Measurements from ENCODE around the gene SIN3A.
"Not testable (repeated sequence)": the region's sequence is repeated elsewhere in the genome, so short reads cannot be mapped to it uniquely, and the experiment has no call there.

Gene SIN3A

DNA sequence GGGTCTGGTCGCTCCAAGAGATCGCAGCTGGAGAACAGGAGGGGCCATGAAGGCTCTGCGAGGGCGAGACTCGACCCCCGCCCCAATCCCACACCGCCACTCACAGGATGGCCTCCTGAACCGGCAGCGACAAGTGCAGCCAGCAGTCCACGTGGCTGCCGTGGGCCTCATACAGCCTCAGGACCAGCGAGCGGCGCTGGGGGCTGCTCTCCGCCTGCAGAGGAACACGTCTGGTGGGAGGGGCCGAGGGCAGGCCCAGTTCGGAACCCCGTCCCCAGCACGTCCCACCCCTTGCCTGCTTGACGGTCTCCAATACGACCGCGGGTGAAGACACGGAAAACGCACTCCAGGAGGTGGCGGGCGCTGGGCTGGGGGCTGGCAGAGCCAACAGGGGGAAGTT, 95.5 kb downstream of the SIN3A start:
- DNase-seq (ENCODE audit: low spot score) = no peak

DNA sequence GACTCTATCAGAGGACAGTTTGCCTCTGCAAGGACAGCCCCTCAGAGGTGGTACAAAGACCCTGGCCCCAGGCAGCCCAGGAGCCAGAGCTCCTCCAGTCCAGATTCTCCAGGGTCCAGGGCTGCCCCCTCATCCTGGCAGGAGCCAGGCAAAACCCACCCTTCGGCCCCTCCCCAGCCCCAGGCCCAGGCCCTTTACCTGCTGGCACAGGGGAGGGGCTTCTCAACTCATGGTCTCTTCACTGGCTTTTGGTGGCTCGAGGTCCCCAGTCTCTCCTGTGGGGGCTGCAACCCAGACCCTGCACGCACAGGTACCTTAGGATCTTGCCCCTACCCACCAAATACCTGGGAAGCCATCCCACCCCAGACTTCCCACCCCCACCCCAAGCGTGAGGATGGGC, 96.1 kb downstream of the SIN3A start:
- DNase-seq (ENCODE audit: low spot score) = no peak

DNA sequence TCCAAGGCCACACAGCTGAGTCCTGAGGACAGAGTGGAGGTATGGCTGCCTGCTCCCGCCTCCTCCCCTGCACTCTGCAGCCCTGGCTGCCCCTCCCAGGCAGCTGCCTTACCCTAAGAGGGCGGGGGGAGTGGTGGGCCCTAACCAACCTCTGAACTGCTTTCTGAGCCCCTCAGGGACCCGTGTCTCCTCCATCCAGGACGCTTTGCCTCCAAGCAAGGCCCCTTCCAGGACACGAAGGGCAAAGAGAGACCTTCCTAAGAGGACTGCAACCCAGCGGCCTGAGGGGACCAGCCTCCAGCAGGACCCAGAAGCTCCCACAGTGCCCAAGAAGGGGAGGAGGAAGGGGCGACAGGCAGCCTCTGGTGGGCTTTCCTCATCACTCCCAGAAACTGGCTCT, 97.0 kb downstream of the SIN3A start:
- no peak for DNase-seq (ENCODE audit: low spot score)

DNA sequence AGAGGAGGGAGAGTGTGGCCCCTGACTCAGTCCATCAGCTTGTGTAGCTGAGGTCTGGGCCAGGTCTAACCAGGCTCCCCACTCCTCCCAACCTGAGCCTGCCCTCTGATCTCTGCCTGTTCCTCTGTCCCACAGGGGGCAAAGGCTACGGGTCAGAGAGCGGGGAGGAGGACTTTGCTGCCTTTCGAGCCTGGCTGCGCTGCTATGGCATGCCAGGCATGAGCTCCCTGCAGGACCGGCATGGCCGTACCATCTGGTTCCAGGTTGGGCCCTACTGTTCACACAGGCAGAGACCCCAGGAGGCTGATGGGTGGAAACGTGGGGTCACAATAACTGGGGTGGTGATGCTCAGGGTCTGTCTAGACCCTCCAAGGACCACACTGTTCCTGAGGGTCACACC, 97.9 kb downstream of the SIN3A start:
- DNase-seq (ENCODE audit: low spot score) = no peak

DNA sequence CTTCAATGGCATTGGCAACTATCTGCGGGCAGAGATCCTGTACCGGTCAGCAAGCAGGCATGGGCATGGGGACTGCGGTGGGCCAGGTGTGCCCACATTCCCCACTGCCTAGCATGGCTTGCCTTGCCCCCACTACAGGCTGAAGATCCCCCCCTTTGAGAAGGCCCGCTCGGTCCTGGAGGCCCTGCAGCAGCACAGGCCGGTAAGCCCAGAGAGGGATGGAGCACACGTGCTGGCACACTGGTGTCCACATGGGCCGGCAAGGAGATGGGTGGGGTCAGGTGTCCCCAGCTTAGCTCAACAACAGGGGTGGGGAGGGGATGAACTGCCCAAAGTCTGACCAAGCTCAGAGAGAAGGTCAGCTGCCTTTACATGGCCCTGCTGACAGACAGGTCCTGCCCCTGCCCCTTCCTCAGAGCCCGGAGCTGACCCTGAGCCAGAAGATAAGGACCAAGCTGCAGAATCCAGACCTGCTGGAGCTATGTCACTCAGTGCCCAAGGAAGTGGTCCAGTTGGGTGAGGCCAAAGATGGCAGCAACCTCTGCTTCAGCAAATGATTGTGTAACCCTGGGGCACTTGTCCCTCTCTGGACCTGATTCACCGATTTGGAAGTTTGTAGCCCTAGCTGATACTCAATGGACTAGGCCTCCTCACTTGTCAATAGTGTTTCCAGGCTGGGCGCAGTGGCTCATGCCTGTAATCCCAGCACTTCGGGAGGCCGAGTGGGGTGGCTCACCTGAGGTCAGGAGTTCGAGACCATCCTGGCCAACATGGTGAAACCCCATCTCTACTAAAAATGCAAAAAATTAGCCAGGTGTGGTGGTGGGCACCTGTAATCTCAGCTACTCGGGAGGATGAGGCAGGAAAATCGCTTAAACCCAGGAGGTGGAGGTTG, 99.1 kb downstream of the SIN3A start:
- no peak for DNase-seq (ENCODE audit: low spot score)

DNA sequence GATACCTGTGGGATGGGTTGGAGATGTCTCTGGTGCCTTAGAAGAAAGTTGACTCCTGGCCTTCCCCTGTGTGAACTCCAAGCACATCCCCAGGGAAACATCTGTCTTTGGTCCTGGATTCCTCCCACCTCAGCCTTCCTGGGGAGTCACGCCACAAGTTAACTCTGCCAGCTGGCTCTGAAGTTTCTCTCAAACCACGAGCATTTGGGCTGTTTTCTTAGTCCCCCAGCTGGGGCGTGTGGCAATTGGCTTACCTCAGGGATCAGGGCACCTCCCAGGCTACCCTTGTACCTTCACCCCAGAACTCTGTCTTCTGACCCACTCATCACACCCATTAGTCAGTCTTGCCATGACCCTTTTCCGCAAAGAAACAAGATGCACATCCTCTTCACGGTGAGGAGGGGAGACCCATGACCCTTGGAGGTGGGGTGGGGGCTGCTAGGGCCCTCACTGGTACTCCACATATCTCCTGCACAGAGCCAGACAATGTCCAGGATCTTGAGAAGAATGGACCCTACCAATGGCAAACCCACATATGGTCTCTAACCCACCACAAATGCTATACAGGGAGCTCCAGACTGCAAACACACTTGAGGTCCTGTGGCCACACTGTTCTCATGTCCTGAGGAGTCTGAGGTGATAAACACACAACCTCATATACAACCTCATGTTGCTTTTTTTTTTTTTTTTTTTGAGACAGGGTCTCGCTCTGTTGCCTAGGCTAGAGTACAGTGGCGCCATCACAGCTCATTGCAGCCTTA, 100.7 kb downstream of the SIN3A start:
- no peak for DNase-seq (ENCODE audit: low spot score)

DNA sequence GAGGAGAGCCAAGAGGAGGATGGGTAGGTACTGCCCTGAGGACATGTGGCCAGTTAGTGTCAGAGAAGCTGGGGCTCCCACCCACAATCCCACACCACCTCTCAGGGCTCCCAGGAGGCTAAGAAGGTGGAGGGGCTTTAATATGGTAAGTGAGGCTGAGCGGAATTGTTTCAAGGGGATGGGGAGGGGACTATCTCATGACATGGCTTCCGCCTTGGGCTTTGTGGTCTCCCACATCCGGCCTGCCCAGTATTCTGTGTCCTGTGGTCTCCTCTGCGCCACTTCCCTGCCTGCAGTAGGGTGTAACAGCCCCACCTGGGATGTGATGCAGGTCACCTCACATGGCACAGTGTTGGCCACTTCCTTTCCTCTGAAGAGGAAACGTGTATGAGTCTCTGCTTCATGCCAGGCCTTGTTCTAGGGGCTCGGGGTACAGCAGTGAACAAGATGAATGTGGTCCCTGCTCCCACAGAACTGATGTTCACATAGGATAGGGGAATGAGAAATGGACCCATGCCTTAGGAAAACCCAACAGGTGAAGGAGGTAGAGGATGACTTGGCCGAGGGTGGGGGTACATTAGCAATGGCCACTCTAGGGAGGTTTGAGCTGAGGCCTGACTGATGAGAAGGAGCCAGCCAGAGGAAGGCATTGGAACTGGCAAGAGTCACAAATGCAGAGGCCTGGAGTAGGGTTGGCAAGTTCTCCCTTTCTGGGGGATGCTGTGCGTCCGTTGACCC, 101.5 kb downstream of the SIN3A start:
- no peak for DNase-seq (ENCODE audit: low spot score)

DNA sequence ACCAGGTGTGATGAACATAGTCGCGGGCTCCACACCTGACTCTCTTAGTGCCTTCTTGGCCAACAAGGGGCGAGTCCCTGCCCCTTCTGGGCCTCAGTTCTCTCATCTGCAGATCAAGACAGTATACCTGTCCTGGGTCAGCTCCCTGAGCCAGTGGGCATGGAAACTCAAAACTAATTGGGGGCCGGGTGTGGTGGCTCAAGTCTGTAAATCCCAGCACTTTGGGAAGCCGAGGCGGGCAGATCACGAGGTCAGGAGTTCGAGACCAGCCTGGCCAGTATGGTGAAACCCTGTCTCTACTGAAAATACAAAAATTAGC, 102.2 kb downstream of the SIN3A start:
- not testable (repeated sequence) for DNase-seq (ENCODE audit: low spot score)

DNA sequence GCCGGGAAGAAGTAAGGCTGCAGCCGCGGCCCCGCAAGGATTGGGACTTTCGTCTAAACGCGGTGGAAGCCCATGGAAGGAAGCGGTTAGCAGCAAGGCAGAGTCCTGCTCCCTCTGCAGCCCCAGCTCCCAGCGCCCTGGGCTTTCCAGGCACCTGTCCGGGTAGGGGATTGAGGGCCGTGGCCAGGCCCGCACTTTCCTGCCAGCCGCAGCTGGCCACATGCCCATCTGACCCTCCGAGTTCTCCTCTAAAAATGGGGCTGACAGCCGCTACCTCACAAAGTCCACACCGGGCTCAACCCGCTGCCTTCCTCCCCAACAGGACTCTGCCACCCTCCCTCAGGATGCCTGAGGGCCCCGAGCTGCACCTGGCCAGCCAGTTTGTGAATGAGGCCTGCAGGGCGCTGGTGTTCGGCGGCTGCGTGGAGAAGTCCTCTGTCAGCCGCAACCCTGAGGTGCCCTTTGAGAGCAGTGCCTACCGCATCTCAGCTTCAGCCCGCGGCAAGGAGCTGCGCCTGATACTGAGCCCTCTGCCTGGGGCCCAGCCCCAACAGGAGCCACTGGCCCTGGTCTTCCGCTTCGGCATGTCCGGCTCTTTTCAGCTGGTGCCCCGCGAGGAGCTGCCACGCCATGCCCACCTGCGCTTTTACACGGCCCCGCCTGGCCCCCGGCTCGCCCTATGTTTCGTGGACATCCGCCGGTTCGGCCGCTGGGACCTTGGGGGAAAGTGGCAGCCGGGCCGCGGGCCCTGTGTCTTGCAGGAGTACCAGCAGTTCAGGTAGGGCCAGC, 102.7 kb downstream of the SIN3A start:
- peak; percentile 27 for DNase-seq (ENCODE audit: low spot score)

DNA sequence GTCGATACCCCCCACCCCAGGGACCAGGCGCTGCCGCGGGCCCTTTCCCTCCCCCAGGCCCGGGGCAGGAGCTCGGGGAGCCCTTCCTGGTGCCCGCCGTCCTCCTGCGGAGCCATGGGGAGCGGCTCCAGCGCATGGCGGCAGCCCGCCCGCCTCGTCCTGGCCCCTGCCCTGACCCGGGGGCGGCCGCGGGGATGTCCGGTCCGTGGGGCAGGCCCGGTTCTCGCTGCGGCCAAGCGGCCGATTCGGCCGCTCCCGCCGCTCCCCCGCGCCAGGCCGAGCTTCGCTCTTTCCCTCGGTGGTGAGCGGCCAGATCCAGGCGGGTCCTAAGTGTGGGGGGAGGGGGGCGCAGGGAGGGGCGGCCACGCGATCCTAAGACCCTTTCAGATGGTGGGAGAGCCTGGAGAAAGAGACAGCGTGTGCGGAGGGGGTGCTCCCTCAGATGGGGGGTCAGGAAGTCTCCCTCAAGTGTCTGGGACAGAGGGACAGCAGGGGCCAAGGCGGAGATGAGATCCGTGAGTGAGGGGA, 103.4 kb downstream of the SIN3A start:
- no peak for DNase-seq (ENCODE audit: low spot score)

DNA sequence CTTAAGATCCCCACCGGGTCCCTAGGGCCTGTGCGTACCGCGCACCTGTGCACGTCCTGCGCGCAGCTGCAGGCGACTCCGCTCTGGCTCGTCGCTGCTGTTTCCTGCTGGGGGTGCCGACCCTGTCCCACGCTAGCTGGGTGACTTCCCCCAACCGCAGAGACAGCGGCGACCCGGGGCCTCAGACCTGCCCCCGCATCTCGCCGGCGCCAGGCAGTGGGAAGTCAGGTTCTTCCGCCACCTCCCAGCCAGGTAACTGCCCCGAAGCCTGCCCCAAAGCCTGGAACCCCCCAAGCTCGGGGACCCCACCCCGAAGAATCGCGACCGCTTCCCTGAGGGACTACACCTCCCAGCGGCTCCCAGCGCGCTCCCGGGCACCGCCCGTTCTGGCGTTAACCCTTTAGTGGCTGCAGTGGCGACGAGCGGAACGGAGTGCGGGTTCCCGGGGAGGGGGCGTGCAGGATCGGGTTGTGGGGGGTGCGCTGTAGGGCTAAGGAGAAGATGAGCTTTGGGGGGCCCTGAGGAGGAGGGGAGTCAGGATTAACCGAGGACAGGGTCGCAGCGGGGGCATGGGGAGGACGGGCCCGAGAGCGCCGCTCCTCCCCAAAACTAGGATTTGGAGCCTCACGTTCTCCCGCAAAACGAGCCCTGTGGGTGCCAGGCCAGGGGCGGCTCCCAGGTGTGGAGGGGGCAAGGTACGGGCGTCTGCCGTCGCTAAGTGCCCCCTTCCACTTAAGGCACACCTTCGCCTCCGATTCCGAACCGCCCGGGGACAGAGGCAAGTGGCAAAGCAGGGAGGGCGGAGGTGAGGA, 104.1 kb downstream of the SIN3A start:
- DNase-seq (ENCODE audit: low spot score) = peak; percentile 57

DNA sequence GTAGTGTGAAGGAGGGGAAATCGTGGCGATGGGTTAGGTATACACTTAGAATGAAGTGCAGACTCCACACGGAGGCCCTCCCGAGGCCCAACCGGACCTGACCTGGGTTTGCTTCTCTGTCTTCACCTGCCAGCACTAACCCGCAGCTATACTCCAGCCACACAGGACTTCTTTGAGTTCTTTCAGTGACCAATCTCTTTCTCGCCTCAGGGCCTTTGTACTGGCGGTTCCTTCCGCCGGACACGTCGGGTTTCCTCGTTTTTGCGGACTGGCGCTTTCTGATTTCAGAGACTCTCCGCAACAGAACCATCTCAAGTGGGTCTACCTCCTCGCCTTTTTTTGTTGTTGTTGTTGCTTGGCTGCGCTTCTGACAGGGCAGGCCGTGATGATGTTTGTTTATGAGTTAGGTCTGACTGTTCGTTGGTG, 104.7 kb downstream of the SIN3A start, which contains the start of gene NEIL1:
Gene NEIL1, plus strand, starts transcription at position 244 of the 426 bp plus-strand sequence. CDS start 1,867 bp downstream, outside the sequence.
- DNase-seq (ENCODE audit: low spot score) = peak; percentile 18

DNA sequence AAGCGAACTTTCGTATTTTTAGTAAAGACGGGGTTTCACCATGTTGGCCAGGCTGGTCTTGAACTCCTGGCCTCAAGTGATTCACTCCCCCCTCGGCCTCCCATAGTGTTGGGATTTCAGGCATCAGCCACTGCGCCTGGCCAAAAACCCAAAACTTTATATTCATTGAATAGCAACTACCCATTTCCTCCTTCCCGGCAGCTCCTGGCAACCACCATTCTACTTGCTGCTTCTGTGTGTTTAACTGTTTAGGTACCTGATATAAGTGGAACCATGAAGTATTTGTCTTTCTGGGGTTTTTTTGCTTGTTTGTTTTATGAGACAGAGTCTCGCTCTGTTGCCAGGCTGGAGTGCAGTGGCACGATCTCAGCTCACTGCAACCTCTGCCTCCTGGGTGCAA, 107.5 kb downstream of the SIN3A start:
- not testable (repeated sequence) for DNase-seq (ENCODE audit: low spot score)

DNA sequence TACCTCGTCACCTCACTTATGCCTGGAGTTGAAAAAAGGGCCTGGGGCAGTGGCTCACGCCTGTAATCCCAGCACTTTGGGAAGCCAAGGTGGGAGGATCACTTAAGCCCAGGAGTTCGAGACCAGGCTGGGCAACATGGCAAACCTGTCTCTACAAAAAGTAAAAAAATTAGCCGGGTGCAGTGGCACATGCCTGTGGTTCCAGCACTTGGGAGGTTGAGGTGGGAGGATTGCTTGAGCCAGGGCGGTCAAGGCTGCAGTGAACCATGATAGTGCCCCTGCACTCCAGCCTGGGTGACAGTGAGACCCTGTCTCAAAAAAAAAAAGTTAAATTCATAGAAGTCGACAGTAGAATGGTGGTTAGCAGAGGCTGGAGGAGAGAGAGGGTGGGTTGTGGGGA, 109.3 kb downstream of the SIN3A start:
- no peak for DNase-seq (ENCODE audit: low spot score)

DNA sequence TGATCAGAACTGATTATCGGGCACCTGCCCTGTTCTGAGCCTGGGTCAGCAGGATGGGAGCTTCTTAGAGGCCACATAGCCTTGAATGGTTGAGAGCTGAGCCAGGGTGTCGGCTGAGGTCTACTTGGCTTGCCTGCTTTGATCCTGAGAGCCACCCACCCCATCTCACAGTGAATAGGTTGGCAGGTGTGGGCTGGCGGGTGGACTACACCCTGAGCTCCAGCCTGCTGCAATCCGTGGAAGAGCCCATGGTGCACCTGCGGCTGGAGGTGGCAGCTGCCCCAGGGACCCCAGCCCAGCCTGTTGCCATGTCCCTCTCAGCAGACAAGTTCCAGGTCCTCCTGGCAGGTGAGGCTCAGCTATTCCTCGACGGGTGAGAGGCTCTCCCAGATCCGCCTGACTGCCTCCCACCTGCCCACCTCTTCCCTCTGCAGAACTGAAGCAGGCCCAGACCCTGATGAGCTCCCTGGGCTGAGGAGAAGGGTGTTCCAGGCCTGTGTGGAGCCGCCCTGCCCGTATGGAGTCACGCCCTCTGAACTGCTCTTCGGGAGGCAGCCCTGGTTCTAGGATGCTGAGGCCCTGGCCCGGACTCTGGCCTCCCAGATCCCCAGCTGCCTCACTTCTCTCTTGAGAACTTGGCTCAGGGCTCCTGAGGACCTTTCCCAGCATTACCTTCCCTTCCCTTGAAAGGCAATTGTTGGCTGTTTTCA, 111.8 kb downstream of the SIN3A start:
- no peak for DNase-seq (ENCODE audit: low spot score)

DNA sequence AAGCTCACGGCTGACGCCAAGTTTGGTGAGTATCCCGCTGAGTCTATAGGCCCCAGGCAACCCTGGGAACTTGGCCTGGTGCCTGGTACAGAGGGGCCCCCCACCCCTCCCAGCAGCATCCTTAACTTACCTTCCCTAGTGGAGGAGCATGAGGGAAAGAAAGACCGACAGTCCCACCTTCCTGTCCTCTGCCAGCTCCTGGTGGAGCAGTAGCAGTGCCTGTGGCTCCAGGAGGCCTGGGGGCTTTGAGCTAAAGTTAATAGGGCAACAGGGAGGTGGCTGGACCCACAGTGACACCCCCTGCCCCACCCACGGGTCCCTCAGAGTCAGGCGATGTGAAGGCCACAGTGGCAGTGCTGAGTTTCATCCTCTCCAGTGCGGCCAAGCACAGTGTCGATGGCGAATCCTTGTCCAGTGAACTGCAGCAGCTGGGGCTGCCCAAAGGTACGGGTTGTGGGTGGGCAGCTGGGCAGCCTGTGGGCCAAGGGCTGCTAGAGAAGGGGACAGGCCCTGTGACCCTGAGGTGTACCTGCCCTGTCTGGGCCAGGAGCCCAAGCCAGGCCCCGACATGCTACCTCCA, 112.7 kb downstream of the SIN3A start:
- no peak for DNase-seq (ENCODE audit: low spot score)

DNA sequence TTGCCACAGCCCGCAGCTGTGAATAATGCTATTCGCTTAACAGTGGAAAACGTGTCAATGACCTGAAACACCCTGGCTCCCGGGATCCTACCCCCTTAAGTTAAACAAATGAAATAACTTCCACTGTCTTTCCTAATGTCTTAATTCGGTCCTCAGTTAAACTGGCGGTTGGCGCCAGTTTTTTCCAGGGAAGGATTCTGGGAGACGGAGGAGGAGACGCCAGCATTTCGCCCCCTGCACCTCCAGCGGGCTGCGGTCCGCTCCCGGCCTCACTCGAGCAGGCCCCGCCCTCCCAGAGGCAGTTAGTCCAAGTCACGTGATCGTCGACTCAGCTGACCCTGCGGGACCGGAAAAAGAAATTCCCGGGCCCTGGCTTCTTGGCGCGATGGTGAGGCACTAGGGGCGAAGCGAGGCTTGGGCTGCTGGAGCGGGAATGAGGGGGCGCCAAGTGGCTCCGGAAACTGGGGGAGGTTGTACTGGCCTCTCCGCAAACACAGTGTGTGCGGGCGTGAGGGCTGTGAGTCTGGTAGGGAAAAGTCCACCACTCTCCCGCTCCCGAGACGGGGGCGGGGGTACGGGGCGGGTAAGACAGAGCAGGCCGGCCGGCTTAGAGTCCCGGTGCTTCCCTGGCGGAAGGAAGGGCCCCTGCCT, 115.7 kb downstream of the SIN3A start, which contains the start of gene COMMD4:
Gene COMMD4, plus strand, starts transcription at position 359 of the 651 bp plus-strand sequence. Its CDS starts 27 bp downstream, at position 386.
- DNase-seq (ENCODE audit: low spot score) = peak; percentile 90

DNA sequence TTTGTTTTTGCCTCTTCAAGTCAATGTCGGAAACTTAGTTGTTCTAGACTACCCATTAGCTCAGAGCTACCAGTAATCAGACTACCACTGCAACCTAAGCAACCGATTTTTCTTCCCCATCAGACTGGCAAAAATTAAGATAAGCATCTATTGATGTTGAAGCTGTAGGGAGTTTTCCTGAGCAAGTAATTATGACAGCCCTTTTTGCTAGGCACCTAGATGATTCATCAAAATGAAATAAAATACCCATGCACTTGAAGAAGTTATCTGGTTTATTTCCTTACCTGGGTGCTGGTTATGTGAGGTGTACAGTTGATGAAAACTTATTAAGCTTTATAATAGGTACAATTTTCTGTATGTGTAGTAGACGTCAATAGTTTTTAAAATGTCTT, 116.2 kb downstream of the SIN3A start:
- no peak for DNase-seq (ENCODE audit: low spot score)
